ENCODE results near the gene SPTLC2. TPM values are rescaled to one million over a fixed set of nuclear protein-coding genes. Genes with fewer than 3 reads are reported as not detected.

Gene SPTLC2
- total and polyA plus RNA-seq, 2 of the 13 experiments (the other 11 are each of a cell fraction or from before 2014, with no cell fraction given): 17.4 to 17.5 TPM

DNA sequence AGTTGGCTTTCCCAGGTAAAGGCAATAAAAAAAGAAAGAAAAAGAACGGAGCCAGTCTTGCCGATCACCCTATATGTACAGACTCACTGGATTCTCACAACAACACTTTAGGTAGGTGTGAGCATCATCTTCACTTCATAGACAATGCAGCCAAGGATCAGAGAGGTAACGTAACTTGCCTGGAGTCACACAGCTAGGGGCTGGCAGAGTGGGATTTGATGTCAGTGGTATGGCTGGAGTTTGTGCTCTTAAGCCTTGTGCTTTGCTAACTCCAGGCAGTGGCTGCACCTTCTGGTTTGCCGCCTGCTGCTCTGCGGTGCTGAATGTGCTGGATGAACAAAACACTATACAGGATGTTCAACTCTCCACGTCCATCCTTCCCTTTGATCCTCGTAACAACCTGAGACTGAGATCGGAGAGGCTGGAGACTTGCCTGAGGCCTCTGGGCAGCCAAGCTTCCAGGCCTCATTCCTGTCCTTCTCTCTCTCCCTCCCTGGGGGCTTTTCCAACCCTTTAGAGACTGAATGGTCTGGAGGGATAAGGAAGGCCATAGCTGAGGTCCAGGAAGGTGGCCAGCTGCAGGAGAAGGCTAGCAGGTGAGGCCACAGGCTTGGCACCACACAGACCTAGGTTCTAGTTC, 126.0 kb downstream of the SPTLC2 start:
- 96% methylated on average over 7 of the region's 8 CpGs for WGBS (ENCODE audit: low lambda C conversion rate)
- no peak for ATAC-seq
- ChIA-PET POLR2A (no interaction called here), CTCF (ENCODE audit: low intra/inter-chr PET ratio, low total read pairs) (no interaction called here)
- Histone ChIP-seq H3K27me3 (ENCODE audit: control insufficient read depth in 1 of 2, insufficient read depth in 2 of 2, low read length in 2 of 2) (no peaks in the 10 kb centered on the region), H3K36me3 (replicated peaks in 1 of 2; ENCODE audit: control insufficient read depth in 1 of 2, insufficient read depth in 2 of 2, low read length in 2 of 2) (peaks cover 2 to 9% of the 10 kb centered on the region in 2 experiments; a peak in 4 of 5 replicates), H3K9ac (ENCODE audit: insufficient read depth, low read depth, low read length) (no peak overlapping the region), H3K4me1 (ENCODE audit: insufficient read depth, low read length) (peaks cover 7% of the 10 kb centered on the region), H3K27ac (ENCODE audit: extremely low read length, insufficient read depth, low read length) (no peak overlapping the region), H3K79me2 (ENCODE audit: insufficient read depth, low read length) (no peaks in the 10 kb centered on the region), H3K9me3 (ENCODE audit: low read length) (no peaks in the 10 kb centered on the region), H2AFZ (ENCODE audit: low read length) (no peak overlapping the region), H3K4me3 (replicated peaks in 1 of 3; ENCODE audit: insufficient read depth in 1 of 3, low read depth in 2 of 3, low read length in 3 of 3) (no peak overlapping the region), H3K4me2 (ENCODE audit: low read depth, low read length) (no peak overlapping the region), H4K20me1 (ENCODE audit: insufficient read depth, low read length) (peaks cover 7% of the 10 kb centered on the region; the same call in 1 of the 2 replicates)
- intact Hi-C loops (cut with micrococcal nuclease; ENCODE audit: unreplicated experiment) (no loop called here), in situ Hi-C loops (cut with HindIII; ENCODE audit: extremely low pct_ligation_motif_present, low pct_unique_long_range_greater_than_20kb) (no loop called here)
- TF ChIP-seq MED8 (CRISPR knock-in tag; IDR thresholded peaks at IDR 0.05; ENCODE audit: insufficient replicate concordance) (no peak), ZNF768 (CRISPR knock-in tag; IDR thresholded peaks at IDR 0.05) (peak; percentile 81)
- DNase-seq (ENCODE audit: low spot score): no peak
- BruUV-seq (replicated peaks): no TSS peak
- FAIRE-seq: no peak

- TF ChIP-seq ZNF777 (CRISPR knock-in tag; IDR thresholded peaks at IDR 0.05): no peak
- no peak for TF ChIP-seq ZNF24 (IDR thresholded peaks at IDR 0.05)
- TF ChIP-seq, protein P1, sequence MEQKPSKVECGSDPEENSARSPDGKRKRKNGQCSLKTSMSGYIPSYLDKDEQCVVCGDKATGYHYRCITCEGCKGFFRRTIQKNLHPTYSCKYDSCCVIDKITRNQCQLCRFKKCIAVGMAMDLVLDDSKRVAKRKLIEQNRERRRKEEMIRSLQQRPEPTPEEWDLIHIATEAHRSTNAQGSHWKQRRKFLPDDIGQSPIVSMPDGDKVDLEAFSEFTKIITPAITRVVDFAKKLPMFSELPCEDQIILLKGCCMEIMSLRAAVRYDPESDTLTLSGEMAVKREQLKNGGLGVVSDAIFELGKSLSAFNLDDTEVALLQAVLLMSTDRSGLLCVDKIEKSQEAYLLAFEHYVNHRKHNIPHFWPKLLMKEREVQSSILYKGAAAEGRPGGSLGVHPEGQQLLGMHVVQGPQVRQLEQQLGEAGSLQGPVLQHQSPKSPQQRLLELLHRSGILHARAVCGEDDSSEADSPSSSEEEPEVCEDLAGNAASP (CRISPR knock-in tag; IDR thresholded peaks at IDR 0.05; ENCODE audit: borderline replicate concordance): no peak
- TF ChIP-seq ZNF274 (CRISPR knock-in tag; IDR thresholded peaks at IDR 0.05): no peak
- TF ChIP-seq ZNF749 (CRISPR knock-in tag; IDR thresholded peaks at IDR 0.05; ENCODE audit: borderline replicate concordance): no peak
- TF ChIP-seq CENPT (CRISPR knock-in tag; IDR thresholded peaks at IDR 0.05; ENCODE audit: low read depth): no peak
- no peak for TF ChIP-seq ZNF296 (CRISPR knock-in tag; conservative IDR thresholded peaks at IDR 0.05)
- in situ Hi-C loops (cut with HindIII; ENCODE audit: extremely low pct_ligation_motif_present, low pct_unique_long_range_greater_than_20kb) (no loop called here), intact Hi-C loops (cut with micrococcal nuclease; ENCODE audit: unreplicated experiment) (no loop called here)
- H3K27ac ChIP-seq (ENCODE audit: extremely low read length, insufficient read depth, low read length): no peak overlapping the region
- H3K4me1 ChIP-seq (ENCODE audit: insufficient read depth, low read length): no peaks in the 10 kb centered on the region
- no peak overlapping the region for H3K4me3 ChIP-seq (replicated peaks in 1 of 3; ENCODE audit: insufficient read depth in 1 of 3, low read depth in 2 of 3, low read length in 3 of 3)
- H2AFZ ChIP-seq (ENCODE audit: low read length): no peak overlapping the region
- no peaks in the 10 kb centered on the region for H3K27me3 ChIP-seq (ENCODE audit: control insufficient read depth in 1 of 2, insufficient read depth in 2 of 2, low read length in 2 of 2)
- no peak overlapping the region for H3K4me2 ChIP-seq (ENCODE audit: low read depth, low read length)
- WGBS (ENCODE audit: low lambda C conversion rate): 97% methylated on average over 6 of the region's 6 CpGs
- DNase-seq (ENCODE audit: low spot score) (no peak), ATAC-seq (no peak), FAIRE-seq (no peak)
- peaks cover 7% of the 10 kb centered on the region; the same call in 1 of the 2 replicates for H4K20me1 ChIP-seq (ENCODE audit: insufficient read depth, low read length)
- CTCF ChIA-PET (ENCODE audit: low intra/inter-chr PET ratio, low total read pairs): no interaction called here
- H3K79me2 ChIP-seq (ENCODE audit: insufficient read depth, low read length): no peaks in the 10 kb centered on the region
- H3K36me3 ChIP-seq (replicated peaks in 1 of 2; ENCODE audit: control insufficient read depth in 1 of 2, insufficient read depth in 2 of 2, low read length in 2 of 2): peaks cover 16% of the 10 kb centered on the region in 2 experiments
- no peaks in the 10 kb centered on the region for H3K9me3 ChIP-seq (ENCODE audit: low read length)
- H3K9ac ChIP-seq (ENCODE audit: insufficient read depth, low read depth, low read length): no peak overlapping the region
- BruUV-seq (replicated peaks): no TSS peak
- POLR2A ChIA-PET: no interaction called here
Observed at GRCh38 chr14:77489041-77489440, 127.4 kb downstream of the SPTLC2 start.
